GM21717 (cell line): Measurements from ENCODE around the gene MLLT1.

Source experiments
- ATAC-seq: cut with Tn5 transposase; IDR thresholded peaks from one replicate; pipeline ENCODE4 v1.9.1; 2021; ENCODE audit warnings: mild to moderate bottlenecking, moderate library complexity; ENCODE audit not compliant: unreplicated experiment

MLLT1 gene

DNA sequence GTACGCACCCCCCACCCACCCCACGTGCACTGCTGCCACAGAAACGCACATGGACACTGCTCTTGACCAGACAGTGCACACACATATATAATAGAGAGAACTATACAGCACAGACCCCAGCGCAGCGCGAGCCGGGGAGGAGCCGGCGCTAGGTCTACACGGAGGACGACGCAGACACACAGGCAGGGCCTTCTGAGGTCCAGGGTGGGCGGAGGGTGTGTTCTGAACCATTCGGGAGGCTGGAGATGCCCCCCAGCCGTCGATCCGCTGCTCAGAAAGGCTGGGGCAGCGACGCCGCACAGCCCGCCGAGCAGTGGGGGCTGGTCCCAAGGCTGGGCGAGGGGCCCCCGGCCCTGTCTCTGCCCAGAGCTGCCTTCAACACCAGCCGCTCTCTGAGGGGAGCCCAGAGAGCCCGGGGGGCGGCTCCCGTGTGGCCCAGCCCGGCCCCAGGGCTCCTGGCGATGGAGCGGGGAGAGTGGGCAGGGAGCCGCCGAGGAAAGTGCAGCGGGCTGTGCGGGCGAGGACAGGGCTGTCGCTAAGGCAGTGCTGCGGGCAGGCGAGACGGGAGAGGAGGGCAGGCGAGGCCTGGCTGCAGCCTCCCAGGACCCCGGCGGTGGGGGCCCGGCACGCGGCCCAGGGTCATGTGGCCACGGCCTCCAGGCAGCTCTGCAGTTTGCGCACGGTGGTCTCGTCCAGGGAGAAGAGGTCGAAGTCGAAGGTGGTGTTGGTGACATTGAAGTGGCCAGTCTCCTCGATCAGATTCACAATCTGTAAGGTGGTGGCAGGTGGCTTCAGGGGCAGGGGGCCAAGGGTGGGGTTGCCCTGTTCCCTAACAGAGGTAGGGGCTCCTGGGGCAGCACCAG lies 67.1 kb downstream of the MLLT1 start:
- no peak for ATAC-seq

DNA sequence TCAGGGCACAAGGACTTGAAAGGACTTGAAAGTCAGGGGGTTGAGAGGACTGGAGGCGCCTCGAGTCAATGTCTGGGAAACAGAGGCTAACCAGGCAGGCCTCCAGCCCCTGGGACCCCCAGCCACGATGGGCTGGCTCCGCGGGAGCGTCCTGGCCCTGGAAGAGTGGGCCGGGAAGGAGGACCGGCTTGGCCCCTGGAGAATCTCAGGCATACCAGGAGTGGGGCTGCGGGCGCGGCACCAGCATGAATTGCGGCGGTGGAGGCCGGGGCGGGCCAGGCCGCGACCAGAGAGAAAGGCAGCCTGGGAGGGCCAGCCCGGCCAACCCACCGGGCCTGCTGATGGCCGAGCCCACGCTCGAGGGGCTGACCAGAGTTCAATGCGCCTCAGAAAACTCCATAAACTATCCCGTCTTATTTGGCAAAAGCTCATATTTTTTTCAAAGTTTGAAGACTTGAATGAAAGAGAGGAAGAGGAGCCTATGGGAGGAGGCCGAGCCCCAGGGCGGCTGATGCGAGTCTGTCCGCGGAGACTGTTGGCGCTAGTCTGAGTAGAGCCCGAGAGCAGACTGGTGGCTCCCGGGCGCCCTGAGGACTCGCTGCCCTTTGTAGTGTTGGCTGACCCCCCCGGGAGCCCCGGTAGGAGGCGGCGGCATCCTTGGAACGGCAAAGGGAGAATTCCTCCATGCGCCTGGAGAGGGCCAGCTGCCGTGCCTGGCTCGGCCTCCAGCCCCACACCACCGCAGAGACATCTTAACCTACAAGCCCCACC lies 68.0 kb downstream of the MLLT1 start:
- no peak for ATAC-seq

DNA sequence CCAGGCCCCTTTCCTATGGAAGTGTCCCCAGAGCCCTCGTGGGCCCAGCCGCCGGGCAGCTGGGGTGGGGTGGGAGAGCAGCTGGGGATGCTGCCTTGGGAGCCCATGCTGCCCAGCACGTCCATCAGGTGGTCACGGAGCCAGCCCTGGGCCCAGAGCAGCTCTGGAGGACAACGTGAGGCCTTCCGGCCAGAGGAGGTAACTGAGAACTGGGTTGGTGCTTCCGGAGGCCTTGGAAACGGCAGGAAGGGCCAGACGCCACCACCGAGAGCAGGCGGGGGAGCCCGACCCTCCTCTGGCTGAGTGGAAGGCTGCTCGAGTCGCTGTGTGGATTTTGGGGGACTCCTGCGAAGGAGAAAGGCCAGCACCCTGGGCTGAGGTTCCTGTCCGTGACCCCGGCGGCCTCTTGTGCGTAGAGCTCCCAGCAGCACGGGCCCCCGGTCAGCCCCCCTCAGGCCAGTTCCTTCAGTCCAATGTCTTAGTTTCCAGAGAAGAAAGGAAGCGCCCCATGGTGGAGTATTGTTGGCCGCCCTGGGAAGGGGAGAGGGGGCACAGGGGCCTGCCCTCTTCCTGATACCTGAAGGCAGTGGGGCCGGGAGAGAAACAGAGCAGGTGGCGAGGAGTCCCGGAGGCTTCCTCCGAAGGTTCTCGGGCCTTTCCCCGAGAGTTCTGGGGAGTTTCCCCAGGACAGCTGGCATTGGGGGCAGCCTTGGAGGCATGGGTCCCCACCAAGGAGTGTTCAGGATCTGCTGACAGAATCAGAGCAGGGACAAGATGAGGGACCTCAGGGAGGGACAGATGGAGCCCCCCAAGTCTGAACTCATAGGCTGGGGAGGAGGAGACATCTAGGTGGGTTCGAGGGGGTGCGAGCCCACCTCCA lies 68.8 kb downstream of the MLLT1 start:
- no peak for ATAC-seq

DNA sequence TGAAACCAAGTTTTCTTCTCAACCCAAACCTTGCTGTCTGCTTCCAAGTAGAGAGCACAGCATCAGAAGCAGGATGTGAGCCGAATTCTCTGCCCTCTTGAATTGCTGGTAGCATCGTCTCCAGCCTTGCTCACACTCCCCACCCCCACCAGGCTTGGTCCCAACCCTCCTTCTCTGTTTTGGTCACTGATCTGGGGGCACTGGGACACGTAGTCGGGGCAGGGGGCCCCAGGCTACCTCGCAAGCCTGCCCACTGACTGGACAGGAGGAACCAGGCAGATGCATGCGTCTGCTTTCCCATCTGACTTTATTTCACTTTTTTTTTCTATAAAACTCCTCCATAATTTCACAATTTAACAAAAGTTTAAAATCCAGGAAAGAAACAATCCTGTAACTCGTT lies 69.7 kb downstream of the MLLT1 start:
- no peak for ATAC-seq

DNA sequence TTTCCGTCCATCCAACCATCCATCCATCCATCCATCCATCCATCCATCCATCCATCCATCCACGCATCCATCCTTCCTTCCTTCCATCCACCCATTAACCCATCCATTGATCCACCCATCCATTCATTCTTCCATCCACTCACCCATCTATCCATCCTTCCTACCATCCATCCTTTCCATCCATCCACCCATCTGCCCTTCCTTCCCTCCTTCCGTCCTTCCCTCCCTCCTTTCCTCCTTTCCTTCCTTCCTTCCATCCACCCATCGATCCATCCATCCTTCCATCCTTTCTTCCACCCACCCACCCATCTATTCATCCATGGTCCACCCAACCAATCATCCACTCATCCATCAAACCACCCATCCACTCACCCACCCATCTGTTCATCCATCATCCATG lies 70.1 kb downstream of the MLLT1 start:
- no peak for ATAC-seq

DNA sequence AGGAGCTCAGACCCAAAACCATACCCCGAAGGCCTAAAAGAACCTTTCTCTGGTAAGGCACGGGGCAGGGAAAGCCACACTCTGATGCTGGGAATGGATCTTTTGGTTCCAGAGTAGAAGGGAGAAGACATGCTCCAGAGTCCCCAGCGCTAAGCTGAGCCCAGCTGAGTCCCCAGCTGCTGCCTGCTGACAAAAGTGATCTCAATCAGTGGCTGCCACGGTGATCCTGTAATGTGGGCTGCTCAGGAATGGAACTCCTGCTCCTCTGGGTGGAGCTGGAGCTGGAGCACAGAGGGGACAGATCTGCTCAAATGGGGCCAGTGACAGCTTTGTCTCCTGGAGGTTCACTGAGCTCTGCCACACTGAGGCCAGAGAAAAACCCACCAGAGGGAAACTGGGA lies 70.5 kb downstream of the MLLT1 start:
- ATAC-seq, result no peak

DNA sequence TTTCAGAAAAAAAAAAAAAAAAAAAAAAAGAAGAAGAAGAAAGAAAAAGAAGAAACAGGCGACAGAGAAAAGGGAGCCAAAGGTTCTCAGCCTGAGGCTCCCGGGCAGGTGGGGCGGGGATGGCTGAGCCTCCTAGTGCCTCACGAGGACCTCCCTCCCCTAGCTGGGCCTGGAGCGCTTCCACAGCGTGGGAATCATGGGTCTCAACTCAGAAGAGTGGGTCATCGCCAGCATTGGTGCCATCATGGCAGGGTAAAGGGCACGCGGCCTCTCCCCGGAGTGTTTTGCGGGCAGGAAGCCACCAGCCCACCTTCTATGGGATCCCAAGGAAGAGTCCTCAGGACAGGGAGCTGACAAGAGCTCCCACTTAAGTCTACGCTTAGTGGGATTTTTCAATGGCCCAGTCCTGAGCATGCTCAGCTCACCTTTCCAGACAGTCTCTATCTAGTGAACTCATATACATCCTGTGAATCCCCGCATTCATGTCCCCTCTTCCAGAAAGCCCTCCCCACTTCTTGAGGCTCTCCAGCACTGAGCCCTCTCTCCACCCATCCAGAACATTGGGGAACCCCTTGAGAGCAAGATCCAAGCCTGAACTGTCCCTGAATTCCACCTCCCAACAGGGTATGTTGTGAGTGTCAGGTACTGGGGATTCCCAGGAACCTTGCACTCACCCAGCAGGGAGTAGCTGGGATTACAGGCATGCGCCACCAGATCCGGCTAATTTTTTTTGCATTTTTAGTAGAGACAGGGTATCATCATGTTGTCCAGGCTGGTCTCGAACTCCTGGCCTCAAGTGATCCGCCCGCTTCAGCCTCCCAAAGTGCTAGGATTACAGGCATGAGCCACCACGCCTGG lies 74.7 kb downstream of the MLLT1 start:
- no peak for ATAC-seq

DNA sequence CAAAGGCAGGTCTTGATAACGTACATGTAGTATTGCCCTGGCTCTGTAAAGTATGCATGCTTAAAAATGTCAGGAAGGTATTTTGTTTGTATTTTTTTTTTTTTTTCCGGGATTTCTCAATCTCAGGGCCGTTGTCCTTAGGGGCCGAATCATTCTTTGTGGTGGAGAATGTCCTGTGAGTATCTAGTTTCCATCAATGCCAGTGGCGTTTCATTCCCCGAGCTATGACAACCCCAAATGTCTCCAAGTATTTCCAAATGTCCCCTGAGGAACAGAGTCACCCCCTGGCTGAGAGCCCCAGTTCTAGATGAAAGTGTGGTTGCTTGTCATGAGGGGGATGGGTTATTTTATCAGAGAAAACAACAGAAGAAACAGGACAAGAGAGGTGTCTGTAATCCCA lies 75.6 kb downstream of the MLLT1 start:
- no peak for ATAC-seq

DNA sequence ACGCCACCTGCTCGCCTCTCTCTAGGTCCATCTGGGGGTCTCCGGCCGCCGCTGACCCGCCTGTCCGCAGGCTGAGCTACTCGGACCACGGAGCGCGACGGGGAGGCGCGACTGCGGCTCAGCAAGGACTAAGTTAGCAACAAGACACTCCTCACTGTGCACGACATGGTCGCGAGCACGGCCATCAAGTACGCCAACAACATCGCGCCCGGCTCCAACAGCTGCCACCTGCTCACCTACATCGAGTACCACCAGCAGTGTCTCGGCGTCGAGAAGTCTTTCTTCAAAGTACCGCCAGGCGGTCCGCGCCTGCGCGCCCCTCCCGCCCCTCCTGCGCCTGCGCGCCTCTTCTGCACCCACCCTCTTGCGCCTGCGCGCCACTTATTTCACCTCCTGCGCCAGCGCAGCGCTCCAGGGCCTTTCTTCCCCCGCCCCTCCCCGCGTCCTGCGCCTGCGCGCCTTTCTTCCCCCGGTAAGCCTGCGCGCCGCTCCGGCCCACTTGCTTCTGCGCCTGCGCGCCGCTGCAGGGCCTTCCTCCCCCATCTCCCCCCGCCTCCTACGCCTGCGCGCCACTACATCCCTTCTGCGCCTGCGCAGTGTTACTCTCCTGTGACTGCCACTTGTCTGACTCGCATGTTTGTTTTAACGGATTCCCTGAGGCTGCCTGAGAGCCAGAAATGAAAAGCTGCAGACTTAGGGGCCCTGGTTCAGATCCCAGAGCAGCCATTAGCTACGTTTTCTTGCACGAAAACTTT lies 80.4 kb downstream of the MLLT1 start:
- ATAC-seq, result peak; percentile 54

DNA sequence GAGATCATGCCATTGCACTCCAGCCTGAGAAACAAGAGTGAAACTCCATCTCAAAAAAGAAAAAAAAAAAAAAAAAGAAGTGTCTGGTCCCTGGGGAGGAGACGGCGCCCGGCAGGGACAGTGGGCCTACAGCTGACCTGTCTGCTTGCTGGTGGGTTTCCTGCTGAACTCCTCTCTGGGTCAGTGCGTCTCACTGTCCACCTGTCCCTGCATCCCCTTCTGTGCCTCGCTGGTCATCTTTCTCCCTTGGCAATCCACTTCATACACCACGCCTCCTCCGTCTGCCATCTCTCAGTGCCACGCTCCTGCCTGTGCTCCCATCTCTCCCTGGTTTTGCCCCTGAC lies 80.9 kb downstream of the MLLT1 start:
- ATAC-seq, result no peak

DNA sequence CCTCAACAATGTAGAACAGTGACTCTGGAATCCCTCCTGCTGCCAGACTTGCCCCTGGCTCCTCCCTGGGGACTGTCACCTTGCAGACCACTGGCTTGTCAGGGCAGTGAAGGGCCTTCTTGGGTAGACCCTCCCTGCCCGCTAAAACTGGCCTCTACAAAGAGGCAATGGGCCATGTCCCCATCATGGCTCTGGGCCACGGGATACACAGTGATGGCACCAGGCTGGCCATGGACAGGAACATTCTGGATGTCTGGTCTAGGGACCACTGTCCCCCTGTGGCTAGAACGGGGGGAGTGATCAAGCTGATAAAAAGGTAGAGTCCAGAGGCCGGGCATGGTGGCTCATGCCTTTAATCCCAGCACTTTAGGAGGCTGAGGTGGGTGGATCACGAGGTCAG lies 83.4 kb downstream of the MLLT1 start:
- no peak for ATAC-seq

DNA sequence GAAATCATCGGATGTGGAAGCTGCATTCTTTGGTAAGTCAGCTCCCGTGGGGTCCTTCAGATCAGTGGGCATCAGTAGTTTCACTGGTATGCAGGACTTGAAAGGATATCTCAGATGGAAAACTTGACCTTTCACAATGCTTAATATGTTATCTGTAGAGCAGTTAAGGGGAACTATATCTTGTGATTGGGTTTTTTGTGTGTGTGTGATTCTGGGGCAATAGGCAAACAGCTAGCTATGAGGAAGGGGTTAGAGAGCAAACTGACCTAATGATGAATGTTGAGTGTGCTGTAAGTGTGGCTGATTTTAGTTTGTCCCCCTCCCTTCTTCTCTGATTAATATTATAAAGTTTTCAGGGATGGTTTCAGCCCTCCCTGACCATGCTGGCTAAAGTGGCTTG lies 91.0 kb downstream of the MLLT1 start:
- no peak for ATAC-seq

DNA sequence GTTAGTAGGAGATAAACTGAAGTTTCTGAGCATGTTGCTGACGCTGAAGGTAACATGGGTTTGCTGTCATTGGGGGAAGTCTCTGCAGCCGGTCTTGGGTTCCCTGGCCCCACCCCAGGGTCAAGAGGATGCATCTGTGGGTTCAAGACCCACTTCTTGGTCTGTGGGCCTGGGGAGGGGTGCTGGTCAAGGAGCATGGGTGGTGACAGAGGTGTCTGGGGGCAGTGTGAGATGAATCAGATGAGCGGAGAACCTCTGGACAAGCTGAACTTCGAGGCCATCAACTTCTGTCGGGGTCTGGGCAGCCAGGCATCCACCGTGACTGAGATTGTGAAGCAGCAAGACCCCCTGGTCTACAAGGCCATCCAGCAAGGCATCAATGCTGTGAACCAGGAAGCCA lies 92.4 kb downstream of the MLLT1 start:
- no peak for ATAC-seq

DNA sequence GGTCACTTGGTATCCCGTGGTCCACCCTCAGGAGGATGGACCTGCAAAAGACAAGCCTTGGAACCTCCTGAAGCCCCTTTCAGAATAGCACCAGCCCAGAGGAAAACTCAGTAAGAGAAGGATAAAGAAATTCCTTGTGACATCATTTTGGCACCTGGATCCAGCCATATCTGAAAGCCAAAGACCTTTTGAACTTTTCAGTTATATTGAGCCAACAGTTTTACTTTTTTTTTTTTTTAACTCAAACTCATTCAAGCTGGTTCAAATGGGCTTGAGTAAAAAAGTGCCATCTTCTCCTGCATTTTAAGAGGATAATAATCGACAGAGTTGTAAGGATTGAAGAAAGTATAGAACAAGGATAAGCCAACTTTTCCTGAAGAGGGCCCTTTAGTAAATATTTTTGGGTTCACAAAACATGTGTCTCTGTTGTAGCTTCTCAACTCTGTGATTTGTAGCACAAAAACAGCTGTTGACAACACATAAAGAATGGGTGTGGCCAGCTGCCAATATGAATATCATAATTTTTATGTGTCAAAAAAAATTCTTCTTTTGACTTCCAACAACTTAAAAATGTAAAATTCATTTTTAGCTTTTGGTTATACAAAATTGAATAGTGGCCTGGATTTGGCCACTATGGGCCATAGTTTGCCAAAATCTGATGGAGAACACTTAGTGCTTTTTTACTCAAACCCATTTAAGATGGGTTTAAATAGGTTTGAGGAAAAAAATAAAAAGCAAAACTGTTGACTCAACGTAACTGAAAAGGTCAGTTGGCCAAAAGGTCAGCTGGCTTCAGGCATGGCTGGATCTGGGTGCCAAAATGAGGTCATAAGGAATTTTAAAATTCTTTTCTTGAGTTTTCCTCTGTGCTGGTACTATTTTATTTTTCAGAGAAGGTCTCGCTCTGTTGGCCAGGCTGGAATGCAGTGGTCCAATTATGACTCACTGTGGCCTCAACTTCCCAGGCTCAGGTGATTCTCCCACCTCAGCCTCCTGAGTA lies 93.6 kb downstream of the MLLT1 start:
- no peak for ATAC-seq

DNA sequence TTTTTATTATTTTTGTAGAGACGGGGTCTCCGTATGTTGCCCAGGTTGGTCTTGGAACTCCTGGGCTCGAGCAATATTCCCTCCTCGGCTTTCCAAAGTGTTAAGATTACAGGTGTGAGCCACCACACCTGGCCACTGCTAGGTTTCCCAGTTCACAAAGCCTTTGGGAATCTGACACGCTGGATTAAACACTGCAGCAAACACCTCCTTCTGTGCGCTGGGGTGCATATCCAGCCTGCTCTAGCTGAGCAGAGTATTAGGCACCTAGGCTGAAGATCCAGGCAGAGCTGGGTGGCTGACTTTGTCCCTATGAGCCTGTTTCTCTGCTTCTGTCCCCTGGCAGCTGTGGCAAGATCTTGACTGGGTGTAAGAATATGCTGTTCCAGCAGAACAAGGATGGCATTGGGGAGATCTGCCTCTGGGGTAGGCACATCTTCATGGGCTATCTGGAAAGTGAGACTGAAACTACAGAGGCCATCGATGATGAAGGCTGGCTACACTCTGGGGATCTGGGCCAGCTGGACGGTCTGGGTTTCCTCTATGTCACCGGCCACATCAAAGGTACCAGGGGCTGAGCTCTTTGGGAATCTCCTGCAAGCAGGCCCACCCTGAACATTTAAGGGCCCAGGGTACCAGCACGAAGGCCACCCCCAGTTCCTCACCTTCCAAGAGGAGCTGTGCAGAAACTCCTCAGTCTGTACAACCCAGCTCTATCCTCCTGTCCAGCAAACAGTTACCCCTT lies 94.5 kb downstream of the MLLT1 start:
- ATAC-seq, result no peak

DNA sequence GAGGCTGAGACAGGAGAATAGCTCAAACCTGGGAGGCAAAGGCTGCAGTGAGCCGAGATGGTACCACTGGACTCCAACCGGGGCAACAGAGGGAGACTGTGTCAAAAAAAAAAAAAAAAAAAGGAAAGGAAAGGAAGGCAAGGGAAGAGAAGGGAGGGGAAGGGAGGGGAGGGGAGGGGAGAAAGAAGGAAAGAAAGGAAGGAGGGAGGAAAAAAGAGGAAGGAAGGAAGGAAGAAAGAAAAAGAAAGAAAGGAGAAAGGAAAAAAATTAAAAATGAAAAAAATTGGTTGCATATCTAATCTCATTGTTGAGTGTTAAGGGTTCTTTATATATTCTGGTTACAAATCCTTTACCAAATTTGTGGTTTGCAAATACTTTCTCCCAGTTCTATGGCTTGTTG lies 98.7 kb downstream of the MLLT1 start:
- ATAC-seq, result no peak

DNA sequence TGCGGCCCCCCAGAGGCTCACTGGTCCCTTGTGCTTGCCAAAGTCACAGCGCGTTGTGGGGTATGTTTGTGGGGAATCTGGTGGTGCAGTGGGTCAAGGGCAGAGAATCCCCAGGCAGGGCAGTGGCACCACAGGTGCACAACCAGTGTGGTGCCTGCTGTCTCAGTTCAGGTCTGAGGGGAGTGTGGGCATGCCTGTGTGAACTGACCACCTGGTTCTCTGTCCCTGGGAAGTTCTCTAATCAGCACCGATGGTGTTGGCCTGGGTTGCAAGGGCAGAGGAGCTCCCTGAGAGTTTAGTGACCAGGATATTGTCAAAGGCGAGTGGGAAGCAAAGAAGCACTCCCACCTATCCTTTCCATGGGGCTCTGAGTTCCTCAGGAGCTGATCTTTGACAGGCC lies 106.6 kb downstream of the MLLT1 start:
- no peak for ATAC-seq
